Suprapubic skin (tissue), 4 donors: ENCODE data around the gene PRKAG2. TPM values are rescaled to one million over a fixed set of nuclear protein-coding genes. Genes with fewer than 3 reads are reported as not detected.

Experiments used
- DNase-seq, 2 donors: peaks; one replicate each; pipeline ENCODE4 v3.0.0-alpha.2; 2019; ENCODE audit warnings: low spot score in 2 of 2
- H3K27ac ChIP-seq: fragments of 200-600 bp; sonication (generic); one replicate; pipeline ENCODE4 v1.5.1; 2019
- H3K27me3 ChIP-seq: fragments of 200-600 bp; sonication (generic); one replicate; pipeline ENCODE4 v1.5.1; 2019
- H3K36me3 ChIP-seq: fragments of 200-600 bp; sonication (generic); one replicate; pipeline ENCODE4 v1.5.1; 2019
- H3K4me1 ChIP-seq: fragments of 200-600 bp; sonication (generic); one replicate; pipeline ENCODE4 v1.5.1; 2019
- H3K4me3 ChIP-seq: fragments of 200-600 bp; sonication (generic); one replicate; pipeline ENCODE4 v1.5.1; 2019; ENCODE audit warnings: mild to moderate bottlenecking
- H3K9me3 ChIP-seq: fragments of 200-600 bp; sonication (generic); one replicate; pipeline ENCODE4 v1.5.1; 2019
- CTCF ChIP-seq, 2 donors: fragments of 200-600 bp in 1 of 2; fragments of 450-650 bp in 1 of 2; sonication (generic) in 1 of 2; IDR thresholded peaks; one replicate each; pipeline ENCODE4 v1.5.1; 2016 to 2019; ENCODE audit warnings: antibody characterized with exemption in 2 of 2, mild to moderate bottlenecking in 1 of 2, moderate library complexity in 1 of 2
- EP300 ChIP-seq: sonication (generic); formaldehyde crosslinking; IDR thresholded peaks from one replicate; pipeline ENCODE4 v1.6.1; 2017; ENCODE audit warnings: antibody characterized with exemption
- POLR2A ChIP-seq, 2 donors: fragments of 450-650 bp; IDR thresholded peaks; one replicate each; pipeline ENCODE4 v1.6.1; 2017; ENCODE audit warnings: antibody characterized with exemption in 2 of 2, mild to moderate bottlenecking in 2 of 2, moderate library complexity in 2 of 2
- POLR2AphosphoS5 ChIP-seq, 3 donors: sonication (generic); formaldehyde crosslinking; IDR thresholded peaks; one replicate each; pipeline ENCODE4 v1.6.1; 2017; ENCODE audit warnings: antibody characterized with exemption in 3 of 3
- WGBS: methylation state at CpG from one replicate; pipeline ENCODE4 v1.1.5; 2018; 5-methylcytosine and 5-hydroxymethylcytosine counted together
- total RNA-seq, 4 donors: library from RNA; depleted of rRNA; stranded (reverse); fragments of >200 nt; gene quantifications; one replicate each; pipeline ENCODE4 v1.1.0, GENCODE V29; 2016

The PRKAG2 gene
- total RNA-seq, 4 donors from 2014 or later, result 16.5 to 40.0 (median 17.3) TPM

- Histone ChIP-seq H3K9me3 (no peaks in the 10 kb centered on the region), H3K4me3 (no peak overlapping the region), H3K27ac (peak overlapping the region; percentile 74), H3K4me1 (peaks cover 36% of the 10 kb centered on the region), H3K36me3 (no peaks in the 10 kb centered on the region), H3K27me3 (no peaks in the 10 kb centered on the region)
- DNase-seq, result no peak
- TF ChIP-seq POLR2A (IDR thresholded peaks at IDR 0.05), result no peak
- TF ChIP-seq POLR2AphosphoS5 (IDR thresholded peaks at IDR 0.05), result no peak
- no peak for TF ChIP-seq EP300
- TF ChIP-seq CTCF (IDR thresholded peaks at IDR 0.05), result no peak
- WGBS, result 85% methylated on average over 19 of the region's 19 CpGs
These were observed 188.6 kb downstream of the PRKAG2 start for GRCh38 chr7:151688236-151688780.

GRCh38 chr7:151687523-151688235 is 189.2 kb downstream of the PRKAG2 start:
- H3K9me3 ChIP-seq, result no peaks in the 10 kb centered on the region
- no peaks in the 10 kb centered on the region for H3K27me3 ChIP-seq
- peak in 1 of 2 donors; percentile 87 for DNase-seq
- no peak overlapping the region for H3K4me3 ChIP-seq
- peaks cover 39% of the 10 kb centered on the region for H3K4me1 ChIP-seq
- WGBS, result 46% methylated on average over 16 of the region's 16 CpGs
- peak overlapping the region; percentile 74 for H3K27ac ChIP-seq
- no peaks in the 10 kb centered on the region for H3K36me3 ChIP-seq
- TF ChIP-seq CTCF (IDR thresholded peaks at IDR 0.05) (no peak), POLR2AphosphoS5 (IDR thresholded peaks at IDR 0.05) (peak in 1 of 3 donors; percentile 63), POLR2A (IDR thresholded peaks at IDR 0.05) (no peak), EP300 (no peak)

- H3K9me3 ChIP-seq, result no peaks in the 10 kb centered on the region
- 84% methylated on average over 2 of the region's 2 CpGs for WGBS
These were observed 190.1 kb downstream of the PRKAG2 start for GRCh38 chr7:151686826-151687225.

GRCh38 chr7:151686016-151686766 is 190.7 kb downstream of the PRKAG2 start:
- DNase-seq, result no peak
- Histone ChIP-seq H3K27ac (no peak overlapping the region), H3K4me1 (peaks cover 49% of the 10 kb centered on the region), H3K4me3 (no peak overlapping the region), H3K9me3 (no peaks in the 10 kb centered on the region), H3K27me3 (no peaks in the 10 kb centered on the region), H3K36me3 (no peaks in the 10 kb centered on the region)
- no peak for TF ChIP-seq POLR2A (IDR thresholded peaks at IDR 0.05)
- TF ChIP-seq POLR2AphosphoS5 (IDR thresholded peaks at IDR 0.05), result no peak
- no peak for TF ChIP-seq EP300
- no peak for TF ChIP-seq CTCF (IDR thresholded peaks at IDR 0.05)
- WGBS, result 80% methylated on average over 13 of the region's 13 CpGs

More at GRCh38 chr7:151686826-151687225, 190.1 kb downstream of the PRKAG2 start:
- TF ChIP-seq CTCF (IDR thresholded peaks at IDR 0.05), result no peak
- no peak overlapping the region for H3K4me3 ChIP-seq
- H3K36me3 ChIP-seq, result no peaks in the 10 kb centered on the region
- DNase-seq, result no peak
- peaks cover 46% of the 10 kb centered on the region for H3K4me1 ChIP-seq
- H3K27ac ChIP-seq, result peak overlapping the region; percentile 74
- no peaks in the 10 kb centered on the region for H3K27me3 ChIP-seq
